IPS-18a (cell line): ENCODE data around the gene SVEP1.
A peak's percentile ranks its signal among the peaks of the same experiment; 100 is the strongest.

Experiments used
- H3K27ac ChIP-seq: one replicate; pipeline ENCODE4 v1.5.1; 2013; ENCODE audit warnings: low read length
- H3K27me3 ChIP-seq: one replicate; pipeline ENCODE4 v1.6.1; 2013; ENCODE audit warnings: mild to moderate bottlenecking, low read length; ENCODE audit not compliant: control insufficient read depth, insufficient read depth
- H3K36me3 ChIP-seq: one replicate; pipeline ENCODE4 v1.6.1; 2013; ENCODE audit warnings: low read depth, low read length; ENCODE audit not compliant: control insufficient read depth
- H3K4me1 ChIP-seq: one replicate; pipeline ENCODE4 v1.6.1; 2013; ENCODE audit warnings: low read depth, low read length; ENCODE audit not compliant: control insufficient read depth
- H3K4me3 ChIP-seq: one replicate; pipeline ENCODE4 v1.5.1; 2013; ENCODE audit warnings: low read length
- H3K9ac ChIP-seq: one replicate; pipeline ENCODE4 v1.6.1; 2013; ENCODE audit warnings: mild to moderate bottlenecking, low read length, moderate library complexity
- H3K9me3 ChIP-seq: one replicate; pipeline ENCODE4 v1.6.1; 2013; ENCODE audit warnings: low read depth, low read length; ENCODE audit not compliant: control insufficient read depth

The SVEP1 gene

GRCh38 chr9:110602281-110602680 lies 22.7 kb upstream of the SVEP1 start:
- Histone ChIP-seq H3K4me1 (peaks cover 3% of the 10 kb centered on the region), H3K27me3 (no peaks in the 10 kb centered on the region)

GRCh38 chr9:110601098-110601497 lies 21.6 kb upstream of the SVEP1 start:
- H3K27me3 ChIP-seq, result no peaks in the 10 kb centered on the region
- no peaks in the 10 kb centered on the region for H3K9me3 ChIP-seq
- H3K4me3 ChIP-seq, result no peak overlapping the region
- H3K36me3 ChIP-seq, result no peaks in the 10 kb centered on the region
- peaks cover 3% of the 10 kb centered on the region for H3K4me1 ChIP-seq
- no peak overlapping the region for H3K9ac ChIP-seq
- H3K27ac ChIP-seq, result no peak overlapping the region

More at GRCh38 chr9:110602281-110602680, 22.7 kb upstream of the SVEP1 start:
- Histone ChIP-seq H3K9me3 (no peaks in the 10 kb centered on the region), H3K27ac (no peak overlapping the region), H3K4me3 (no peak overlapping the region), H3K36me3 (no peaks in the 10 kb centered on the region), H3K9ac (no peak overlapping the region)

DNA sequence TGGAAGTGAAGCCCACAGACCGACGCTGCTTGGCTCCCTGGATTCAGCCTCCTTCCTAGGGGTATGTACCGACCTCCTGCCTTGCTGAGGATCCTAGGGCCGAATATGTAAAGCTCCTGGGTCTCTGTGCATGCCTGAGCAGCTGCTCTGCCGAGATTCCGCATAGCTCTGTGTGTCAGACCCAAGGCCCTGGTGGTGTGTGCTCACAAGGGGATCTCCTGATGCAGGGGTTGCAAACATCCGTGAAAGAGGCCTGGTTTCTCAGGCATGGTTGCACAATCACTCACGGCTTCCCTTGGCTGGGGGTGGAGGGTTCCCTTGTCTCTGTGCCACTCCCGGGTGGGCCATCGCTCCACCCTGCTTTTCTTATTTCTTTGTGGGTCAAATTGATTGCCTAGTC lies 19.9 kb upstream of the SVEP1 start:
- peaks cover 3% of the 10 kb centered on the region for H3K4me1 ChIP-seq
- H3K4me3 ChIP-seq, result no peak overlapping the region
- no peaks in the 10 kb centered on the region for H3K27me3 ChIP-seq
- H3K36me3 ChIP-seq, result no peaks in the 10 kb centered on the region
- no peak overlapping the region for H3K9ac ChIP-seq
- H3K9me3 ChIP-seq, result no peaks in the 10 kb centered on the region
- H3K27ac ChIP-seq, result no peak overlapping the region

GRCh38 chr9:110592044-110592830 lies 12.7 kb upstream of the SVEP1 start:
- no peak overlapping the region for H3K9ac ChIP-seq
- no peaks in the 10 kb centered on the region for H3K9me3 ChIP-seq
- no peaks in the 10 kb centered on the region for H3K27me3 ChIP-seq
- H3K4me1 ChIP-seq, result no peaks in the 10 kb centered on the region
- no peaks in the 10 kb centered on the region for H3K36me3 ChIP-seq
- no peak overlapping the region for H3K27ac ChIP-seq
- H3K4me3 ChIP-seq, result no peak overlapping the region

DNA sequence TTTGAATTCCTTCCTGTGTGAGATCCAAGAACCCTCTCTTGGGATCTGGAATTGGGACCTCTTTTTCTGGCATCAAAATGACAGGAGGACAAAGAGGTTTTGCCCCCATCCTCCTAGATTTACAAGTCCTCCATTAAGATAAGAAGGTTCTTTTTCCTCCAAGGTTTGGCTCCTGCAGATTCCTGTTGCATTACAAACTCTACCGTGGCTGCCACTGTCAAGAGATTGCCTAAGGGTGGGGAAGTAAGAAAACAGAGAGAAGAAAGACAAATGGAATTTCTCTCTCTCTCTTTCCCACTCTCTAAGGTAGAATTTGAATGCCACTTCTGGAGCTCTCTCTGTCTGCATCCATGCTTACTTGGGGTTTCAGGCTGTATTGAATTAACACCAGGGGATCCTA lies 12.0 kb upstream of the SVEP1 start:
- H3K9ac ChIP-seq, result no peak overlapping the region
- H3K27me3 ChIP-seq, result no peaks in the 10 kb centered on the region
- no peaks in the 10 kb centered on the region for H3K4me1 ChIP-seq
- H3K36me3 ChIP-seq, result no peaks in the 10 kb centered on the region
- no peak overlapping the region for H3K27ac ChIP-seq
- no peak overlapping the region for H3K4me3 ChIP-seq
- no peaks in the 10 kb centered on the region for H3K9me3 ChIP-seq

DNA sequence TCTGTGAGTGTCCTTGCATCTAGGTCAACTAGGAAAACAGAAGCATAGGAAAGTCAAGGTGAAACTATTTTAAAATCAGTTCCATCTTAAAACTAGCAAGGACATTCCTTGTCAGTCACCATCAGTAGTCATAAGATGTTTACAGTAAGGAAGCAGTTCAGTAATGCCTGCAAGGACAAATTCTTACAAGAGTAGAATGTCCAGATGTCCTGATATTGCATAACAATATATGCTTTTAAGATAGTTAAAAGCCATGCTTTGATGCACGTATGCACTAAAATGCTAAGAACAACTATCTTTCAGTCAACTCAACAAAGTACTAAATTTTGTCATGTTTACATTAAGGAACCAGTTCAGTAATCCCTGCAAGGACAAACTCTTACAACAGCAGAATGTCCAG lies 11.3 kb upstream of the SVEP1 start:
- H3K27me3 ChIP-seq, result no peaks in the 10 kb centered on the region
- H3K4me3 ChIP-seq, result no peak overlapping the region
- no peak overlapping the region for H3K9ac ChIP-seq
- no peaks in the 10 kb centered on the region for H3K36me3 ChIP-seq
- H3K27ac ChIP-seq, result no peak overlapping the region
- no peaks in the 10 kb centered on the region for H3K4me1 ChIP-seq
- no peaks in the 10 kb centered on the region for H3K9me3 ChIP-seq

GRCh38 chr9:110588296-110588695 lies 8.8 kb upstream of the SVEP1 start:
- Histone ChIP-seq H3K27me3 (no peaks in the 10 kb centered on the region), H3K9me3 (no peaks in the 10 kb centered on the region), H3K27ac (no peak overlapping the region), H3K36me3 (no peaks in the 10 kb centered on the region), H3K4me3 (no peak overlapping the region), H3K9ac (no peak overlapping the region), H3K4me1 (no peaks in the 10 kb centered on the region)

GRCh38 chr9:110583237-110583636 lies 3.7 kb upstream of the SVEP1 start:
- H3K36me3 ChIP-seq, result no peaks in the 10 kb centered on the region
- H3K27ac ChIP-seq, result no peak overlapping the region
- H3K4me3 ChIP-seq, result no peak overlapping the region
- H3K9ac ChIP-seq, result no peak overlapping the region
- peaks cover 25% of the 10 kb centered on the region for H3K4me1 ChIP-seq
- no peaks in the 10 kb centered on the region for H3K9me3 ChIP-seq
- peaks cover 41% of the 10 kb centered on the region for H3K27me3 ChIP-seq

GRCh38 chr9:110582156-110582555 lies 2.6 kb upstream of the SVEP1 start:
- Histone ChIP-seq H3K27me3 (peaks cover 52% of the 10 kb centered on the region), H3K4me3 (no peak overlapping the region), H3K27ac (no peak overlapping the region), H3K4me1 (peaks cover 25% of the 10 kb centered on the region), H3K9me3 (no peaks in the 10 kb centered on the region), H3K36me3 (no peaks in the 10 kb centered on the region), H3K9ac (no peak overlapping the region)

GRCh38 chr9:110580850-110581249 lies 1.3 kb upstream of the SVEP1 start:
- H3K27ac ChIP-seq, result no peak overlapping the region
- no peaks in the 10 kb centered on the region for H3K9me3 ChIP-seq
- H3K4me1 ChIP-seq, result peaks cover 25% of the 10 kb centered on the region
- H3K4me3 ChIP-seq, result no peak overlapping the region
- no peaks in the 10 kb centered on the region for H3K36me3 ChIP-seq
- H3K9ac ChIP-seq, result no peak overlapping the region
- peaks cover 54% of the 10 kb centered on the region for H3K27me3 ChIP-seq

DNA sequence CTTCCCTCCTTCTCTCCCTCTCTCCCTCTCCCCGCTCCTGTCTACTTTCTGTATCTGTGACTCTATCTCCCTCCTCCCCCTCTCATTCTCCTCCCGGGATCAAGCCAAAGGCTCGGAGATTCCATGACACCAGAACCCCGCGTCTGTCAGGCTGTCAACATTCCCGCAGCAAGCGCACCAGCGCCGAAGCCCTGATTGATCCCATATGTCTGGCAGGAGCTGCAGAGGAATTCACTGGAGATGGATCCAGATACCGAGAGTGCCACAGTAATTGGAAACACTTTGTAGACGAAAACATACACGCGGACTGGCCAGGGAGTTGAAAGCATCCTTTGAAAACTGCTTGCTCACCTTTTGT lies 300 bp upstream of the SVEP1 start:
- Histone ChIP-seq H3K27me3 (peaks cover 54% of the 10 kb centered on the region), H3K9me3 (no peaks in the 10 kb centered on the region), H3K9ac (no peak overlapping the region), H3K4me3 (peak overlapping the region; percentile 72), H3K4me1 (peaks cover 25% of the 10 kb centered on the region), H3K36me3 (no peaks in the 10 kb centered on the region), H3K27ac (no peak overlapping the region)

DNA sequence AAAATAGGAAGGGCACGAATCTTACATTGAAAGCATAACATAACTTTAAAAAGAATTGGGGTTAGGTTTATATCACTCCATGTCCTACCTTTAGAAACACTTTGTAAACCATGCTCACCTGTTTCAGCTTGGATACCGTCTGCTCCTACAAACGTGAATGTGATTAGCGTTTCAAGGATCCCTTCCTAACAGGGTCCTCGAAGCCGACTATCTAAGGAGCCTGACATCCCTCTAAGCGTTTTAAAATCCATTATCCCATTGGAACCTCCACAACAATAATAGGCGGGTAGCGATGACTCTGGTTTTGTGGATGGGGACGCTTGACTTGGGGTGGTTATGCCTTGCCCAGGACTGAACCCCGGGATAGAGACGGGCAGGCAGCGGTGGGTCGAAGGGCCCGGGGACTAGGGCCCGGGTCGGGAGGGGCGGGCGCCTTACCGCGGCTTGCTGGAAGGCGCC lies 937 bp downstream of the SVEP1 start:
- Histone ChIP-seq H3K4me3 (peak overlapping the region; percentile 72), H3K9me3 (no peaks in the 10 kb centered on the region), H3K9ac (no peak overlapping the region), H3K27ac (no peak overlapping the region), H3K4me1 (peaks cover 25% of the 10 kb centered on the region), H3K27me3 (peaks cover 54% of the 10 kb centered on the region), H3K36me3 (no peaks in the 10 kb centered on the region)
